ENCODE data around the gene ITIH6.
"Not testable (repeated sequence)": the region's sequence is repeated elsewhere in the genome, so short reads cannot be mapped to it uniquely, and the experiment has no call there.

The ITIH6 gene

GRCh38 chrX:54785901-54786300 lies 12.2 kb downstream of the ITIH6 start:
- FAIRE-seq, result peak; percentile 75
- DNase-seq (ENCODE audit: insufficient read length, low spot score), result no peak
- no peak for TF ChIP-seq POLR2AphosphoS5 (IDR thresholded peaks at IDR 0.05; ENCODE audit: low read depth, low read length)
- TF ChIP-seq PAX5 (IDR thresholded peaks at IDR 0.05; ENCODE audit: insufficient read depth, low read length, severe bottlenecking), result no peak
- no peak for TF ChIP-seq POLR2A (IDR thresholded peaks at IDR 0.05; ENCODE audit: low read depth, low read length)
- no peak for TF ChIP-seq SPI1 (IDR thresholded peaks at IDR 0.05; ENCODE audit: low read depth, low read length)
- TF ChIP-seq POU2F2 (IDR thresholded peaks at IDR 0.05; ENCODE audit: low read depth, low read length), result no peak
- TF ChIP-seq TAF1 (IDR thresholded peaks at IDR 0.05; ENCODE audit: low read depth, low read length), result no peak

GRCh38 chrX:54776987-54777672 lies 20.9 kb downstream of the ITIH6 start:
- FAIRE-seq (no peak), DNase-seq (ENCODE audit: insufficient read length, low spot score) (no peak)
- TF ChIP-seq POU2F2 (IDR thresholded peaks at IDR 0.05; ENCODE audit: low read depth, low read length) (no peak), PAX5 (IDR thresholded peaks at IDR 0.05; ENCODE audit: insufficient read depth, low read length, severe bottlenecking) (no peak), POLR2AphosphoS5 (IDR thresholded peaks at IDR 0.05; ENCODE audit: low read depth, low read length) (no peak), POLR2A (IDR thresholded peaks at IDR 0.05; ENCODE audit: low read depth, low read length) (no peak), SPI1 (IDR thresholded peaks at IDR 0.05; ENCODE audit: low read depth, low read length) (no peak), TAF1 (IDR thresholded peaks at IDR 0.05; ENCODE audit: low read depth, low read length) (no peak)

DNA sequence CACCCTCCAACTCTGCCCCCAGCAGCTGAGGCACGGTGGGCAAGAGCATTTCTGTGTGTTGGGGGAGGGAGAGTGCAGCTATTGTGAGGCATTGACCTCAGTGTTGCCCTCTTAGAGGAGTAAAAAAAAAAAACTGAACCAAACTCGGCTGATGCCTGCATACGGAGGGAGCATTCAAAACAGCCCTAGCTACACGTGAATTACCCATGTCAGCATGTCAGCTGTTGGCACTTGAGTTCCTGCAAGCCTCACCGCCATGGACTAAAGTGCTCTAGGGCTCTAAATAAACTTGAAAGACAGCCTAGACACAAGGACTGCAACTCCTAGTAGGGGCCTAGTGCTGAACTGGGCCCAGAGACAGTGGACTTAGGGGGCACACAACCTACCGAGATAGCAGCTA lies 22.0 kb downstream of the ITIH6 start:
- no peak for DNase-seq (ENCODE audit: insufficient read length, low spot score)
- FAIRE-seq, result no peak
- no peak for TF ChIP-seq POLR2AphosphoS5 (IDR thresholded peaks at IDR 0.05; ENCODE audit: low read depth, low read length)
- no peak for TF ChIP-seq POU2F2 (IDR thresholded peaks at IDR 0.05; ENCODE audit: low read depth, low read length)
- TF ChIP-seq TAF1 (IDR thresholded peaks at IDR 0.05; ENCODE audit: low read depth, low read length), result no peak
- TF ChIP-seq POLR2A (IDR thresholded peaks at IDR 0.05; ENCODE audit: low read depth, low read length), result no peak
- no peak for TF ChIP-seq PAX5 (IDR thresholded peaks at IDR 0.05; ENCODE audit: insufficient read depth, low read length, severe bottlenecking)
- no peak for TF ChIP-seq SPI1 (IDR thresholded peaks at IDR 0.05; ENCODE audit: low read depth, low read length)

GRCh38 chrX:54774391-54775094 lies 23.5 kb downstream of the ITIH6 start:
- DNase-seq (ENCODE audit: insufficient read length, low spot score), result not testable (repeated sequence)
- FAIRE-seq, result peak; percentile 62

DNA sequence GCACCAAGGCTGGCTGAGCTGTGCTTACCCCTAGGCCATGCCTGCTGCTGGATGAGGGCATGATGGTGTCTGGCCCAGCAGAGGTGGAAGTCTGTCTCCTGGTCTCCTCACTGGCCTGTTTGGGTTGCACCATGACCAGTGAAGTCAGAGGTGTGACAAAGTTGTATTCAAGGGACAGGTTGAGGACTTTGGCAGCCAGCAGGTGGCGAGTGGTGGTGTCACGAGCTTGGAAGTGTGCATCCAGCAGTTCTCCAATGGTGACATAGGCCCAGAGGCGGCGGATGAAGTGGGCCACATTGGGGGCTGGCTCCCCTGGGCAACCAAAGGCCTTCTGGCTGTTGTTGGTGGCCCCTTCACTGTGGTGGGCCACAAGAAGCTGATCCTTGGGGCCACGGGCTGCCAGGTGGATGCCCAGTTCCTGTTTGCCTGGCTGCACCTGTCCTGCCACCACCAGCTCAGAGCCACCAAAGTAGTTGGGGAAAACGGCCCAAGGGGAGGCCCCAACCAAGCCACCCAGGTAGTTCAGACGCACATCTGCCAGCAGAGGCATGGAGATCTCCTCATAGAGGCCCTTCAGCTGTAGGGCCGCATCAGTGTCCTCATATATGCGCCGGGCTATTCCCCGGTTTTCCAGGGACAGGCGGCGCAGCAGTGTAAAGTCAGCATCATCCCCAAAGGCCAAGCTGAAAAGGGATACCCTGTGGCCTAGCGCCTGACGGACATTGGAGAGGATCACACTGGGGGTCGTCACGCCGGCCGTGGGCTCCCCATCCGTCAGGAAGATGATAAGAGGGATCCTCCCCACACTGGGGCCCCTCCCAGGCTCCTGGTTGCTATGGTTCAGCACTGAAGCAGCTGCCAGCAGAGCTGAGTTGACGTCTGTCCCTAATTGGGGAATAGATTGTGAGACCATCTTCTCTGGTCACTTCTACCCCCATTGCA lies 39.7 kb downstream of the ITIH6 start:
- FAIRE-seq (no peak), DNase-seq (ENCODE audit: insufficient read length, low spot score) (no peak)
- TF ChIP-seq PAX5 (IDR thresholded peaks at IDR 0.05; ENCODE audit: insufficient read depth, low read length, severe bottlenecking), result no peak
- TF ChIP-seq SPI1 (IDR thresholded peaks at IDR 0.05; ENCODE audit: low read depth, low read length), result no peak
- TF ChIP-seq POLR2A (IDR thresholded peaks at IDR 0.05; ENCODE audit: low read depth, low read length), result no peak
- no peak for TF ChIP-seq TAF1 (IDR thresholded peaks at IDR 0.05; ENCODE audit: low read depth, low read length)
- TF ChIP-seq POLR2AphosphoS5 (IDR thresholded peaks at IDR 0.05; ENCODE audit: low read depth, low read length), result no peak
- no peak for TF ChIP-seq POU2F2 (IDR thresholded peaks at IDR 0.05; ENCODE audit: low read depth, low read length)

- DNase-seq (ENCODE audit: insufficient read length, low spot score) (no peak), FAIRE-seq (no peak)
- TF ChIP-seq POLR2A (IDR thresholded peaks at IDR 0.05; ENCODE audit: low read depth, low read length) (no peak), POU2F2 (IDR thresholded peaks at IDR 0.05; ENCODE audit: low read depth, low read length) (no peak), POLR2AphosphoS5 (IDR thresholded peaks at IDR 0.05; ENCODE audit: low read depth, low read length) (no peak), SPI1 (IDR thresholded peaks at IDR 0.05; ENCODE audit: low read depth, low read length) (no peak), TAF1 (IDR thresholded peaks at IDR 0.05; ENCODE audit: low read depth, low read length) (no peak), PAX5 (IDR thresholded peaks at IDR 0.05; ENCODE audit: insufficient read depth, low read length, severe bottlenecking) (no peak)
Observed at GRCh38 chrX:54754854-54755253, 43.2 kb downstream of the ITIH6 start.

GRCh38 chrX:54748626-54749025 lies 49.4 kb downstream of the ITIH6 start:
- FAIRE-seq (no peak), DNase-seq (ENCODE audit: insufficient read length, low spot score) (no peak)
- TF ChIP-seq POLR2A (IDR thresholded peaks at IDR 0.05; ENCODE audit: low read depth, low read length), result no peak
- TF ChIP-seq TAF1 (IDR thresholded peaks at IDR 0.05; ENCODE audit: low read depth, low read length), result no peak
- TF ChIP-seq POU2F2 (IDR thresholded peaks at IDR 0.05; ENCODE audit: low read depth, low read length), result no peak
- TF ChIP-seq PAX5 (IDR thresholded peaks at IDR 0.05; ENCODE audit: insufficient read depth, low read length, severe bottlenecking), result no peak
- TF ChIP-seq SPI1 (IDR thresholded peaks at IDR 0.05; ENCODE audit: low read depth, low read length), result no peak
- no peak for TF ChIP-seq POLR2AphosphoS5 (IDR thresholded peaks at IDR 0.05; ENCODE audit: low read depth, low read length)

- FAIRE-seq (peak; percentile 54), DNase-seq (ENCODE audit: insufficient read length, low spot score) (no peak)
- TF ChIP-seq PAX5 (IDR thresholded peaks at IDR 0.05; ENCODE audit: insufficient read depth, low read length, severe bottlenecking) (no peak), POLR2AphosphoS5 (IDR thresholded peaks at IDR 0.05; ENCODE audit: low read depth, low read length) (no peak), TAF1 (IDR thresholded peaks at IDR 0.05; ENCODE audit: low read depth, low read length) (no peak), POU2F2 (IDR thresholded peaks at IDR 0.05; ENCODE audit: low read depth, low read length) (no peak), SPI1 (IDR thresholded peaks at IDR 0.05; ENCODE audit: low read depth, low read length) (0 out of 2 replicates have a peak, but pooled peaks have one; percentile 9)
Observed at GRCh38 chrX:54747733-54748393, 50.2 kb downstream of the ITIH6 start.

GRCh38 chrX:54746928-54747327 lies 51.1 kb downstream of the ITIH6 start:
- DNase-seq (ENCODE audit: insufficient read length, low spot score), result no peak
- FAIRE-seq, result no peak
- TF ChIP-seq SPI1 (IDR thresholded peaks at IDR 0.05; ENCODE audit: low read depth, low read length), result no peak
- TF ChIP-seq PAX5 (IDR thresholded peaks at IDR 0.05; ENCODE audit: insufficient read depth, low read length, severe bottlenecking), result no peak
- TF ChIP-seq TAF1 (IDR thresholded peaks at IDR 0.05; ENCODE audit: low read depth, low read length), result no peak
- no peak for TF ChIP-seq POLR2A (IDR thresholded peaks at IDR 0.05; ENCODE audit: low read depth, low read length)
- no peak for TF ChIP-seq POU2F2 (IDR thresholded peaks at IDR 0.05; ENCODE audit: low read depth, low read length)
- no peak for TF ChIP-seq POLR2AphosphoS5 (IDR thresholded peaks at IDR 0.05; ENCODE audit: low read depth, low read length)
